ENCODE measurements around the gene KANK3.
"Not testable (repeated sequence)": the region's sequence is repeated elsewhere in the genome, so short reads cannot be mapped to it uniquely, and the experiment has no call there.

The KANK3 gene

DNA sequence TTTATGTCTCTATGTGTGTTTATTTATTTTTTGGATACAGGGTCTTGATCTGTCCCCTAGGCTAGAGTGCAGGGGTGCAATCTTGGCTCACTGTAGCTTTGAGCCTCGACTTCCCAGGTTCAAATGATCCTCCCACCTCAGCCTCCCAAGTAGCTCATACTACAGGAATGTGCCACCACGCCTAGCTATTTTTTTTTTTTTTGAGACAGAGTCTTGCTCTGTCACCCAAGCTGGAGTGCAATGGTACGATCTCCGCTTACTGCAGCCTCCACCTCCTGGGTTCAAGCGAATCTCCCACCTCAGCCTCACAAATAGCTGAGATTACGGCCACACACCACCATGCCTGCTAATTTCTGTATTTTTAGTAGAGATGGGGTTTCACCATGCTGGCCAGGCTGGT lies 15.9 kb upstream of the KANK3 start:
- Histone ChIP-seq H3K4me1 (ENCODE audit: low read length) (peaks cover 8% of the 10 kb centered on the region), H3K36me3 (replicated peaks; ENCODE audit: insufficient read depth, low read length) (no peaks in the 10 kb centered on the region), H2AFZ (ENCODE audit: low read length) (no peak overlapping the region), H3F3A (ENCODE audit: insufficient read depth, low read length) (no peaks in the 10 kb centered on the region), H3K27me3 (replicated peaks; ENCODE audit: insufficient read depth, low read length) (peaks cover 16% of the 10 kb centered on the region), H3K79me2 (ENCODE audit: low read length) (no peaks in the 10 kb centered on the region), H3K9me3 (replicated peaks; ENCODE audit: insufficient read depth, low read length) (no peaks in the 10 kb centered on the region), H3K9me2 (replicated peaks; ENCODE audit: insufficient read depth, low read length) (no peaks in the 10 kb centered on the region), H3K4me2 (ENCODE audit: low read depth, low read length) (no peak overlapping the region), H4K20me1 (ENCODE audit: insufficient read depth, low read length) (no peaks in the 10 kb centered on the region), H3K4me3 (ENCODE audit: low read length) (no peak overlapping the region), H3K9ac (ENCODE audit: low read length) (no peak overlapping the region), H3K27ac (ENCODE audit: low read length) (no peak overlapping the region)
- no peak for TF ChIP-seq EZH2 (optimal IDR thresholded peaks at IDR 0.05; ENCODE audit: low read depth, low read length)
- no peak for TF ChIP-seq EZH2phosphoT487 (IDR thresholded peaks at IDR 0.05; ENCODE audit: low read length)
- TF ChIP-seq CTCF (IDR thresholded peaks at IDR 0.05; ENCODE audit: low read length) = no peak
- DNase-seq = no peak

DNA sequence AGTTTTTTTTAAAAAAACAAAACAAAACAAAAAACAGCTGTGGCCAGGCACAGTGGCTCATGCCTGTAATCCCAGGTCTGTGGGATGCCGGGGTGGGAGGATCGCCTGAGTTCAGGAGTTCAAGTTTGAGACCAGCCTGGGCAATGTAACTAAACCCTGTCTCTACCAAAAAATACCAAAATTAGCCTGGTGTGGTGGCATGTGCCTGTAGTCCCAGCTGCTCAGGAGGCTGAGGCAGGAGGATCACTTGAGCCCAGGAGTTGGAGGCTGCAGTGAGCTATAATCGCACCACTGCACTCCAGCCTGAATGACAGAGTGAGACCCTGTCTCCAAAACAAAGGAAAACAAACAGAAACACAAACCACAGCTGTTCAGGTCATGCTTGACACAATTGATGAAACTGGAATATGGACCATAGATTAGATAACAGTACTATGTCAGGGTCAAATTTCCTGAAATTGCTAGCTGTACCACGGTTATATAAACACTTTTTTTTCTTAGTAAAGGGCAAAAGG lies 14.0 kb upstream of the KANK3 start:
- Histone ChIP-seq H3K4me2 (ENCODE audit: low read depth, low read length) (no peak overlapping the region), H3K4me1 (ENCODE audit: low read length) (peaks cover 5% of the 10 kb centered on the region), H3K27me3 (replicated peaks; ENCODE audit: insufficient read depth, low read length) (peaks cover 19% of the 10 kb centered on the region), H3K4me3 (ENCODE audit: low read length) (no peak overlapping the region), H3K9ac (ENCODE audit: low read length) (no peak overlapping the region), H3K27ac (ENCODE audit: low read length) (no peak overlapping the region), H3K36me3 (replicated peaks; ENCODE audit: insufficient read depth, low read length) (no peaks in the 10 kb centered on the region), H3K79me2 (ENCODE audit: low read length) (no peaks in the 10 kb centered on the region), H2AFZ (ENCODE audit: low read length) (no peak overlapping the region), H3K9me2 (replicated peaks; ENCODE audit: insufficient read depth, low read length) (no peaks in the 10 kb centered on the region), H3F3A (ENCODE audit: insufficient read depth, low read length) (no peaks in the 10 kb centered on the region), H3K9me3 (replicated peaks; ENCODE audit: insufficient read depth, low read length) (no peaks in the 10 kb centered on the region), H4K20me1 (ENCODE audit: insufficient read depth, low read length) (no peaks in the 10 kb centered on the region)
- TF ChIP-seq EZH2phosphoT487 (IDR thresholded peaks at IDR 0.05; ENCODE audit: low read length) (no peak), CTCF (IDR thresholded peaks at IDR 0.05; ENCODE audit: low read length) (no peak), EZH2 (optimal IDR thresholded peaks at IDR 0.05; ENCODE audit: low read depth, low read length) (no peak)
- DNase-seq = no peak

DNA sequence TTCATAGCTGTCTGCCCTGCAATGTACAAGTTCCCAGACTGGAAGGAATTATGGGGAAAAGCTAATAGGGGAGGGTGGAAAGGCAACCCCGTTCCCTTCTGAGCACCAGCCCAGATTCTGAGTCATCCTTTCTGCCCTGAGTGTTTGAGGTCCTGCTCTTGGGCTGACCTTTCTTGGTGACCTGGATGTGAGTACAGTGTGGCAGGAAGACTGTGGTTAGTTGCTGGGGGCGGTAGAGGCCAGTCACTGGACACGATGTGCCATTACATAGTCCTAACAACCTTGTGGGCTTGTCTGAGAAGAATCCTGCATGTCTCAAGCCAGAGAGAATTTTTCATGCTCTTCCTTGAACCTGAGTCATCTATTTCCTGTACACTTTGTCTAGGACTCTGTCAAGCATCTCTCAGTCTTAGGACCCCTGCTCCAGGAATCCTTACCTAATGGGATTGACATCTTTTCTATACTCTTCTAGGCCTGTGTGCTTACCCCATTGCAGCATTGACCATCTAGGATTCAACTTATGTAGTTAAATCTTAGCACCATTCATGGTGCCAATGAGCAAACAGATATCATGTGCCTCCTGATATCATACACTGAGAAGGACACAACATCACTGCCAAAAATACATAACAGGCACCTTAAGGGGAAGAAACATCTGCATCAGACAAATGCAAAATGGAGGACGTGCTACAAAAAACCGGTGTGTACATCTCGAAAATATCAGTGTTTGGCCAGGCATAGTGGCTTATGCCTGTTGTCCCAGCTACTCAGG lies 12.8 kb upstream of the KANK3 start:
- H3K27me3 ChIP-seq (replicated peaks; ENCODE audit: insufficient read depth, low read length) = peaks cover 28% of the 10 kb centered on the region
- no peaks in the 10 kb centered on the region for H3K4me1 ChIP-seq (ENCODE audit: low read length)
- H3K4me3 ChIP-seq (ENCODE audit: low read length) = no peak overlapping the region
- no peaks in the 10 kb centered on the region for H3K36me3 ChIP-seq (replicated peaks; ENCODE audit: insufficient read depth, low read length)
- TF ChIP-seq EZH2 (optimal IDR thresholded peaks at IDR 0.05; ENCODE audit: low read depth, low read length) (no peak), CTCF (IDR thresholded peaks at IDR 0.05; ENCODE audit: low read length) (no peak), EZH2phosphoT487 (IDR thresholded peaks at IDR 0.05; ENCODE audit: low read length) (no peak)
- no peaks in the 10 kb centered on the region for H3K79me2 ChIP-seq (ENCODE audit: low read length)
- H4K20me1 ChIP-seq (ENCODE audit: insufficient read depth, low read length) = no peaks in the 10 kb centered on the region
- no peak overlapping the region for H3K4me2 ChIP-seq (ENCODE audit: low read depth, low read length)
- H3K27ac ChIP-seq (ENCODE audit: low read length) = no peak overlapping the region
- H3F3A ChIP-seq (ENCODE audit: insufficient read depth, low read length) = no peaks in the 10 kb centered on the region
- H3K9ac ChIP-seq (ENCODE audit: low read length) = no peak overlapping the region
- no peak overlapping the region for H2AFZ ChIP-seq (ENCODE audit: low read length)
- no peaks in the 10 kb centered on the region for H3K9me2 ChIP-seq (replicated peaks; ENCODE audit: insufficient read depth, low read length)
- H3K9me3 ChIP-seq (replicated peaks; ENCODE audit: insufficient read depth, low read length) = no peaks in the 10 kb centered on the region
- DNase-seq = no peak

DNA sequence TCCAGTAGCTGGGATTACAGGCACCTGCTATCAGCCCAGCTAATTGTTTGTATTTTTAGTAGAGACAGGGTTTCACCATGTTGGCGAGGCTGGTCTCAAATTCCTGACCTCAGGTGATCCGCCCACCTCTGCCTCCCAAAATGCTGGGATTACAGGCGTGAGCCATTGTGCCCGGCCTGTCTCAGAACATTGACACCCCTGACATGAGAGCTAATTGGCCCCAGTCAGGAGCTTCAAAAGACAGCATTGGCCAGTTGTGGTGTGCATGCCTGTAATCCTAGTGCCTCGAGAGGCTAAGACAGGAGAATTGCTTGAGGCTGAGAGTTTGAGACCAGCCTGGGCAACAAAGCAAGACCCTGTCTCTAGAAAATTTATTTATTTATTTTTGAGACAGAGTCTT lies 9.8 kb upstream of the KANK3 start:
- H3F3A ChIP-seq (ENCODE audit: insufficient read depth, low read length); DNase-seq; H3K4me3 ChIP-seq (ENCODE audit: low read length): not testable (repeated sequence)

More for the DNA sequence above, 9.8 kb upstream of the KANK3 start:
- H3K79me2 ChIP-seq (ENCODE audit: low read length); H3K36me3 ChIP-seq (replicated peaks; ENCODE audit: insufficient read depth, low read length); H3K9me2 ChIP-seq (replicated peaks; ENCODE audit: insufficient read depth, low read length); H3K4me2 ChIP-seq (ENCODE audit: low read depth, low read length); H4K20me1 ChIP-seq (ENCODE audit: insufficient read depth, low read length); H3K27ac ChIP-seq (ENCODE audit: low read length); H3K4me1 ChIP-seq (ENCODE audit: low read length); H3K9me3 ChIP-seq (replicated peaks; ENCODE audit: insufficient read depth, low read length); H2AFZ ChIP-seq (ENCODE audit: low read length); H3K9ac ChIP-seq (ENCODE audit: low read length): not testable (repeated sequence)
- H3K27me3 ChIP-seq (replicated peaks; ENCODE audit: insufficient read depth, low read length) = peaks cover 33% of the 10 kb centered on the region

Measured in MM.1S (cell line).